CD14-positive monocyte (primary cell): ENCODE data around the gene PPM1H. TPM values are rescaled to one million over a fixed set of nuclear protein-coding genes. Genes with fewer than 3 reads are reported as not detected.

Source experiments
- DNase-seq, 3 donors: peaks; one replicate each; pipeline ENCODE4 v3.0.0-alpha.2; 2011 to 2022
- H2AFZ ChIP-seq: 2 replicates; pipeline ENCODE4 v1.6.0; 2012; ENCODE audit warnings: mild to moderate bottlenecking, low read depth, low read length, inconsistent platforms; ENCODE audit not compliant: insufficient read depth, poor library complexity, severe bottlenecking
- H3K27ac ChIP-seq, 2 donors: 1 replicate in 1 of 2; 2 replicates in 1 of 2; pipeline ENCODE4 v1.5.1; 2012 to 2013; ENCODE audit warnings: low read length in 2 of 2, control low read depth in 1 of 2, inconsistent platforms in 1 of 2, low read depth in 1 of 2, mild to moderate bottlenecking in 1 of 2
- H3K27me3 ChIP-seq, 2 donors: one replicate each; pipeline versions ENCODE4 v1.6.0 to v1.6.1; 2011 to 2013; ENCODE audit warnings: low read length in 2 of 2; ENCODE audit not compliant: control insufficient read depth in 2 of 2, insufficient read depth in 2 of 2
- H3K36me3 ChIP-seq, 2 donors: replicated peaks in 1 of 2; 1 replicate in 1 of 2; 2 replicates in 1 of 2; pipeline versions ENCODE4 v1.5.1 to v1.6.1; 2012 to 2013; ENCODE audit warnings: low read length in 2 of 2, control low read depth in 1 of 2, inconsistent platforms in 1 of 2, mild to moderate bottlenecking in 1 of 2; ENCODE audit not compliant: insufficient read depth in 2 of 2, control insufficient read depth in 1 of 2
- H3K4me1 ChIP-seq, 2 donors: 1 replicate in 1 of 2; 2 replicates in 1 of 2; pipeline versions ENCODE4 v1.5.1 to v1.6.1; 2012 to 2013; ENCODE audit warnings: low read length in 2 of 2, control low read depth in 1 of 2, inconsistent platforms in 1 of 2, mild to moderate bottlenecking in 1 of 2, moderate library complexity in 1 of 2; ENCODE audit not compliant: insufficient read depth in 2 of 2, control insufficient read depth in 1 of 2
- H3K4me2 ChIP-seq: replicated peaks from 2 replicates; pipeline ENCODE3; 2012; ENCODE audit warnings: low read length, moderate library complexity, mild to moderate bottlenecking; ENCODE audit not compliant: poor library complexity, severe bottlenecking; ENCODE audit errors: extremely low read depth
- H3K4me3 ChIP-seq, 3 experiments: fragments of 200-600 bp in 1 of 3; sonication (generic) in 1 of 3; replicated peaks in 1 of 3; 1 replicate in 2 of 3; 2 replicates in 1 of 3; pipeline ENCODE4 v1.5.1; 2011 to 2013; ENCODE audit warnings: low read length in 3 of 3, mild to moderate bottlenecking in 3 of 3, control low read depth in 2 of 3, low read depth in 2 of 3, inconsistent platforms in 1 of 3, moderate library complexity in 1 of 3
- H3K79me2 ChIP-seq: 2 replicates; pipeline ENCODE4 v1.6.0; 2012; ENCODE audit warnings: mild to moderate bottlenecking, control low read depth, inconsistent platforms, low read length, moderate library complexity; ENCODE audit not compliant: insufficient read depth
- H3K9ac ChIP-seq: 2 replicates; pipeline ENCODE4 v1.6.0; 2017; ENCODE audit warnings: low read length, mild to moderate bottlenecking; ENCODE audit not compliant: insufficient read depth, poor library complexity, severe bottlenecking
- H3K9me3 ChIP-seq, 2 donors: replicated peaks in 1 of 2; 1 replicate in 1 of 2; 2 replicates in 1 of 2; pipeline versions ENCODE4 v1.5.1 to v1.6.1; 2012 to 2013; ENCODE audit warnings: low read length in 2 of 2, control low read depth in 1 of 2; ENCODE audit not compliant: control insufficient read depth in 1 of 2, insufficient read depth in 1 of 2
- H4K20me1 ChIP-seq: 2 replicates; pipeline ENCODE4 v1.6.0; 2012; ENCODE audit warnings: mild to moderate bottlenecking, low read length, control low read depth, moderate library complexity; ENCODE audit not compliant: insufficient read depth
- H3K27ac Mint-ChIP-seq, 7 donors: one replicate each; pipeline ENCODE4 v1.8.0; 2020; ENCODE audit warnings: mild to moderate bottlenecking in 7 of 7, mixed read lengths in 7 of 7, moderate library complexity in 6 of 7, inconsistent platforms in 2 of 7
- H3K27me3 Mint-ChIP-seq, 3 donors: one replicate each; pipeline ENCODE4 v1.8.0; 2021 to 2022; ENCODE audit warnings: low read depth in 3 of 3, mild to moderate bottlenecking in 3 of 3, mixed read lengths in 3 of 3, moderate library complexity in 3 of 3, inconsistent platforms in 1 of 3
- H3K36me3 Mint-ChIP-seq, 2 donors: one replicate each; pipeline ENCODE4 v1.8.0; 2020; ENCODE audit warnings: mixed read lengths in 2 of 2, inconsistent platforms in 1 of 2, mild to moderate bottlenecking in 1 of 2
- H3K4me1 Mint-ChIP-seq: one replicate; pipeline ENCODE4 v1.8.0; 2020; ENCODE audit warnings: mild to moderate bottlenecking, mixed read lengths
- H3K4me3 Mint-ChIP-seq, 2 donors: one replicate each; pipeline ENCODE4 v1.8.0; 2020; ENCODE audit warnings: mild to moderate bottlenecking in 2 of 2, mixed read lengths in 2 of 2, moderate library complexity in 1 of 2
- H3K9me3 Mint-ChIP-seq, 7 donors: one replicate each; pipeline ENCODE4 v1.8.0; 2020 to 2022; ENCODE audit warnings: mixed read lengths in 7 of 7, mild to moderate bottlenecking in 6 of 7, moderate library complexity in 6 of 7, inconsistent platforms in 2 of 7
- CTCF ChIP-seq: fragments of 200-600 bp; IDR thresholded peaks from one replicate; pipeline ENCODE4 v1.8.0; 2022; ENCODE audit warnings: antibody characterized with exemption, mild to moderate bottlenecking
- WGBS: methylation state at CpG from one replicate; pipeline ENCODE4 v1.1.5; 2013; ENCODE audit warnings: missing lambda C conversion rate; ENCODE audit not compliant: insufficient coverage; 5-methylcytosine and 5-hydroxymethylcytosine counted together
- intact Hi-C, 2 donors: fragments of 100-400 bp; cut with micrococcal nuclease; formaldehyde crosslinking; loops; one replicate each; pipeline versions ENCODE4 v1.15.0 to v1.15.1; 2023
- polyA plus RNA-seq, 3 donors: library from polyadenylated mRNA; depleted of rRNA in 1 of 3; unstranded in 2 of 3; stranded (reverse) in 1 of 3; fragments of 300-500 nt in 2 of 3; fragments of >200 nt in 1 of 3; fragmentation: Illumina TruSeq in 2 of 3; gene quantifications; 1 replicate in 2 of 3; 2 replicates in 1 of 3; pipeline ENCODE4 v1.2.3, GENCODE V29; 2012 to 2021

Gene PPM1H
- polyA plus RNA-seq, 3 donors = 1.5 to 2.8 (median 1.9) TPM

- H3K36me3 Mint-ChIP-seq = peaks cover 24% of the 10 kb centered on the region in 2 donors
- intact Hi-C loops = no loop called here
- Histone ChIP-seq H3K4me3 (no peak overlapping the region), H2AFZ (no peak overlapping the region), H3K36me3 (no peaks in the 10 kb centered on the region), H3K27me3 (no peaks in the 10 kb centered on the region), H3K9me3 (no peaks in the 10 kb centered on the region), H3K4me1 (peaks cover 3 to 7% of the 10 kb centered on the region in 2 donors), H3K9ac (no peak overlapping the region), H3K79me2 (no peaks in the 10 kb centered on the region), H3K4me2 (no peak overlapping the region), H3K27ac (no peak overlapping the region), H4K20me1 (no peaks in the 10 kb centered on the region)
- H3K27me3 Mint-ChIP-seq = no peaks in the 10 kb centered on the region
- 100% methylated on average over 1 of the region's 3 CpGs for WGBS
- H3K4me3 Mint-ChIP-seq = no peak overlapping the region
- H3K27ac Mint-ChIP-seq = no peak overlapping the region
- DNase-seq = no peak
- H3K4me1 Mint-ChIP-seq = peaks cover 25% of the 10 kb centered on the region
- TF ChIP-seq CTCF = no peak
- no peaks in the 10 kb centered on the region for H3K9me3 Mint-ChIP-seq
These were observed 240.3 kb downstream of the PPM1H start for GRCh38 chr12:62694632-62695031.

- H3K27me3 ChIP-seq = no peaks in the 10 kb centered on the region
- H3K9me3 ChIP-seq = no peaks in the 10 kb centered on the region
- no peaks in the 10 kb centered on the region for H4K20me1 ChIP-seq
- H2AFZ ChIP-seq = no peak overlapping the region
- peaks cover 3 to 7% of the 10 kb centered on the region in 2 donors for H3K4me1 ChIP-seq
- no peak overlapping the region for H3K4me2 ChIP-seq
- no peaks in the 10 kb centered on the region for H3K36me3 ChIP-seq
- no peaks in the 10 kb centered on the region for H3K27me3 Mint-ChIP-seq
- H3K4me1 Mint-ChIP-seq = peaks cover 25% of the 10 kb centered on the region
- H3K4me3 Mint-ChIP-seq = no peak overlapping the region
- TF ChIP-seq CTCF = no peak
- H3K9me3 Mint-ChIP-seq = no peaks in the 10 kb centered on the region
- intact Hi-C loops = no loop called here
- H3K4me3 ChIP-seq = no peak overlapping the region
- no peak overlapping the region for H3K9ac ChIP-seq
- peaks cover 28 to 29% of the 10 kb centered on the region in 2 donors for H3K36me3 Mint-ChIP-seq
- H3K27ac ChIP-seq = no peak overlapping the region
- no peaks in the 10 kb centered on the region for H3K79me2 ChIP-seq
- WGBS = 100% methylated on average over 2 of the region's 3 CpGs
- no peak for DNase-seq
- H3K27ac Mint-ChIP-seq = no peak overlapping the region
These were observed 240.8 kb downstream of the PPM1H start for GRCh38 chr12:62694116-62694515.
